B cell (primary cell): Measurements from ENCODE around the gene KPNB1. TPM values are rescaled to one million over a fixed set of nuclear protein-coding genes. Genes with fewer than 3 reads are reported as not detected.

Experiments used
- ATAC-seq: fragments of 200-7000 bp; cut with Tn5 transposase; one replicate; pipeline ENCODE4 v1.10.0; 2021; ENCODE audit warnings: low read depth, mild to moderate bottlenecking, moderate number of reproducible peaks, moderate library complexity
- CTCF ChIA-PET: fragments of 350-600 bp; sonication (Branson Sonifier 250); formaldehyde crosslinking; loops from one replicate; lab custom pipeline; 2021; ENCODE audit warnings: antibody characterized with exemption, inconsistent platforms; lab: Charles Lee
- POLR2A ChIA-PET: fragments of 350-600 bp; sonication (Branson Sonifier 250); formaldehyde crosslinking; loops from one replicate; lab custom pipeline; 2021; ENCODE audit warnings: antibody characterized with exemption; lab: Charles Lee
- DNase-seq: peaks from one replicate; pipeline ENCODE4 v3.0.0; 2013
- H2AFZ ChIP-seq: 2 replicates; pipeline ENCODE4 v1.6.1; 2012; ENCODE audit warnings: mild to moderate bottlenecking, low read depth, low read length; ENCODE audit not compliant: insufficient read depth, poor library complexity, severe bottlenecking
- H3K27ac ChIP-seq, 2 donors: 1 replicate in 1 of 2; 2 replicates in 1 of 2; pipeline ENCODE4 v1.5.1; 2012 to 2013; ENCODE audit warnings: low read length in 2 of 2, mild to moderate bottlenecking in 2 of 2, moderate library complexity in 1 of 2
- H3K27me3 ChIP-seq, 4 experiments: fragments of 200-600 bp in 1 of 4; sonication (generic) in 1 of 4; replicated peaks in 1 of 4; 1 replicate in 2 of 4; 2 replicates in 2 of 4; pipeline versions ENCODE4 v1.6.1 to v1.7.0; 2013 to 2016; ENCODE audit warnings: low read length in 3 of 4, mild to moderate bottlenecking in 2 of 4, mixed read lengths in 1 of 4, moderate library complexity in 1 of 4; ENCODE audit not compliant: insufficient read depth in 4 of 4, control insufficient read depth in 3 of 4; ENCODE audit errors: control extremely low read depth in 1 of 4
- H3K36me3 ChIP-seq, 2 experiments: replicated peaks in 1 of 2; 1 replicate in 1 of 2; 2 replicates in 1 of 2; pipeline versions ENCODE4 v1.6.1 to v1.7.1; 2013; ENCODE audit warnings: low read length in 1 of 2; ENCODE audit not compliant: insufficient read depth in 2 of 2, control insufficient read depth in 1 of 2; ENCODE audit errors: control extremely low read depth in 1 of 2, extremely low read depth in 1 of 2
- H3K4me1 ChIP-seq, 2 donors: fragments of 200-600 bp in 1 of 2; sonication (generic) in 1 of 2; 1 replicate in 1 of 2; 2 replicates in 1 of 2; pipeline versions ENCODE4 v1.5.1 to v1.6.1; 2013 to 2017; ENCODE audit warnings: low read length in 2 of 2; ENCODE audit not compliant: control insufficient read depth in 2 of 2, insufficient read depth in 2 of 2
- H3K4me2 ChIP-seq: replicated peaks from 2 replicates; pipeline ENCODE3; 2012; ENCODE audit warnings: mild to moderate bottlenecking, low read depth, low read length; ENCODE audit not compliant: poor library complexity, severe bottlenecking
- H3K4me3 ChIP-seq, 5 experiments: fragments of 200-600 bp in 1 of 5; sonication (generic) in 1 of 5; 1 replicate in 3 of 5; 2 replicates in 2 of 5; pipeline versions ENCODE4 v1.5.1 to v1.7.0; 2011 to 2016; ENCODE audit warnings: low read length in 4 of 5, mild to moderate bottlenecking in 4 of 5, low read depth in 2 of 5, control low read depth in 1 of 5, moderate library complexity in 1 of 5; ENCODE audit not compliant: insufficient read depth in 1 of 5; ENCODE audit errors: control extremely low read depth in 1 of 5, extremely low read depth in 1 of 5
- H3K79me2 ChIP-seq: fragments of 200-600 bp; sonication (generic); one replicate; pipeline ENCODE4 v1.6.0; 2016; ENCODE audit warnings: low read length; ENCODE audit not compliant: control insufficient read depth, insufficient read depth
- H3K9ac ChIP-seq: fragments of 200-600 bp; sonication (generic); 2 replicates; pipeline ENCODE4 v1.6.1; 2017; ENCODE audit warnings: mild to moderate bottlenecking, low read length, moderate library complexity
- H3K9me3 ChIP-seq, 3 donors: one replicate each; pipeline versions ENCODE4 v1.6.1 to v1.7.1; 2013; ENCODE audit warnings: low read length in 2 of 3; ENCODE audit not compliant: control insufficient read depth in 2 of 3, insufficient read depth in 1 of 3; ENCODE audit errors: control extremely low read depth in 1 of 3
- H4K20me1 ChIP-seq: 2 replicates; pipeline ENCODE4 v1.6.0; 2012; ENCODE audit warnings: mild to moderate bottlenecking, low read length; ENCODE audit not compliant: insufficient read depth, control insufficient read depth, poor library complexity, severe bottlenecking
- H3K27ac Mint-ChIP-seq: one replicate; pipeline ENCODE4 v1.8.0; 2021; ENCODE audit warnings: mixed read lengths
- H3K27me3 Mint-ChIP-seq: one replicate; pipeline ENCODE4 v1.8.0; 2021; ENCODE audit warnings: mixed read lengths
- H3K4me1 Mint-ChIP-seq: one replicate; pipeline ENCODE4 v1.8.0; 2021; ENCODE audit warnings: mixed read lengths
- H3K4me3 Mint-ChIP-seq: one replicate; pipeline ENCODE4 v1.8.0; 2021; ENCODE audit warnings: mixed read lengths
- H3K9me3 Mint-ChIP-seq: one replicate; pipeline ENCODE4 v1.8.0; 2022; ENCODE audit warnings: mixed read lengths; ENCODE audit not compliant: insufficient read depth
- EZH2 ChIP-seq: IDR thresholded peaks from 2 replicates; pipeline ENCODE4 v1.6.1; 2012; ENCODE audit warnings: borderline replicate concordance, low read depth, mild to moderate bottlenecking, moderate library complexity, low read length; ENCODE audit not compliant: insufficient read depth, poor library complexity, severe bottlenecking
- WGBS: methylation state at CpG from one replicate; pipeline ENCODE4 v1.1.5; 2013; ENCODE audit warnings: missing lambda C conversion rate; ENCODE audit not compliant: insufficient coverage; 5-methylcytosine and 5-hydroxymethylcytosine counted together
- intact Hi-C: fragments of 100-400 bp; cut with micrococcal nuclease; formaldehyde crosslinking; loops from one replicate; pipeline ENCODE4 v1.10.0; 2022
- polyA plus RNA-seq: library from polyadenylated mRNA; depleted of rRNA; stranded (reverse); fragments of >200 nt; gene quantifications from 2 replicates; pipeline ENCODE4 v1.2.3, GENCODE V29; 2012
- total RNA-seq, 2 donors: library from RNA; stranded (reverse); fragments of 120-200 nt in 1 of 2; gene quantifications; 1 replicate in 1 of 2; 2 replicates in 1 of 2; pipeline versions ENCODE4 v1.2.3 to v1.2.4, GENCODE V29; 2013 to 2022
- TF ChIP-seq, protein P1 (sequence below): fragments of 200-600 bp; IDR thresholded peaks from one replicate; pipeline ENCODE4 v1.8.0; 2022; ENCODE audit warnings: antibody characterized with exemption, mild to moderate bottlenecking

The KPNB1 gene
- total and polyA plus RNA-seq, 2 donors (not counting 1 experiment from before 2014, with no cell fraction given) = 60.6 to 278 TPM

GRCh38 chr17:47704116-47704515 lies 54.4 kb downstream of the KPNB1 start:
- 0% methylated on average over 6 of the region's 14 CpGs for WGBS
- intact Hi-C loops = no loop called here
- ChIA-PET CTCF (interaction anchor here (0.9 to 2.2 kb wide), 7 partner anchors 9 to 186 kb away, joined by 3 to 11 read pairs (median 5); partner anchors contain the start of gene TBX21), POLR2A (interaction anchor here (1.0 kb wide), 1 partner anchor 29 kb away, joined by 3 read pairs; the partner anchor contains the start of gene TBX21)
- Histone ChIP-seq H3K4me3 (peak overlapping the region in 2 of 5 experiments; percentile 19 to 56), H3K27me3 (no peaks in the 10 kb centered on the region), H3K36me3 (no peaks in the 10 kb centered on the region), H3K4me2 (peak overlapping the region; percentile 82), H3K79me2 (no peaks in the 10 kb centered on the region), H2AFZ (peak overlapping the region; percentile 1), H4K20me1 (peaks cover 2% of the 10 kb centered on the region), H3K4me1 (peaks cover 51 to 73% of the 10 kb centered on the region in 2 donors), H3K9me3 (no peaks in the 10 kb centered on the region), H3K27ac (peak overlapping the region; percentile 4 to 45), H3K9ac (peak overlapping the region; percentile 39)
- peak overlapping the region; percentile 80 for H3K27ac Mint-ChIP-seq
- peak overlapping the region; percentile 65 for H3K4me3 Mint-ChIP-seq
- ATAC-seq (peak; percentile 66), DNase-seq (peak; percentile 64)
- H3K4me1 Mint-ChIP-seq = peaks cover 66% of the 10 kb centered on the region
- H3K9me3 Mint-ChIP-seq = no peaks in the 10 kb centered on the region
- no peaks in the 10 kb centered on the region for H3K27me3 Mint-ChIP-seq
- TF ChIP-seq, protein P1, sequence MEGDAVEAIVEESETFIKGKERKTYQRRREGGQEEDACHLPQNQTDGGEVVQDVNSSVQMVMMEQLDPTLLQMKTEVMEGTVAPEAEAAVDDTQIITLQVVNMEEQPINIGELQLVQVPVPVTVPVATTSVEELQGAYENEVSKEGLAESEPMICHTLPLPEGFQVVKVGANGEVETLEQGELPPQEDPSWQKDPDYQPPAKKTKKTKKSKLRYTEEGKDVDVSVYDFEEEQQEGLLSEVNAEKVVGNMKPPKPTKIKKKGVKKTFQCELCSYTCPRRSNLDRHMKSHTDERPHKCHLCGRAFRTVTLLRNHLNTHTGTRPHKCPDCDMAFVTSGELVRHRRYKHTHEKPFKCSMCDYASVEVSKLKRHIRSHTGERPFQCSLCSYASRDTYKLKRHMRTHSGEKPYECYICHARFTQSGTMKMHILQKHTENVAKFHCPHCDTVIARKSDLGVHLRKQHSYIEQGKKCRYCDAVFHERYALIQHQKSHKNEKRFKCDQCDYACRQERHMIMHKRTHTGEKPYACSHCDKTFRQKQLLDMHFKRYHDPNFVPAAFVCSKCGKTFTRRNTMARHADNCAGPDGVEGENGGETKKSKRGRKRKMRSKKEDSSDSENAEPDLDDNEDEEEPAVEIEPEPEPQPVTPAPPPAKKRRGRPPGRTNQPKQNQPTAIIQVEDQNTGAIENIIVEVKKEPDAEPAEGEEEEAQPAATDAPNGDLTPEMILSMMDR = no peak
- no peak for TF ChIP-seq EZH2

GRCh38 chr17:47704736-47705135 lies 55.0 kb downstream of the KPNB1 start:
- no peaks in the 10 kb centered on the region for H3K9me3 Mint-ChIP-seq
- ChIA-PET POLR2A (interaction anchor here (1.0 kb wide), 1 partner anchor 28 kb away, joined by 3 read pairs; the partner anchor contains the start of gene TBX21), CTCF (interaction anchor here (1.0 to 2.2 kb wide), 6 partner anchors 10 to 185 kb away, joined by 3 to 11 read pairs (median 6); partner anchors contain the start of gene TBX21)
- peak overlapping the region; percentile 80 for H3K27ac Mint-ChIP-seq
- no peak for TF ChIP-seq EZH2
- TF ChIP-seq, protein P1 = no peak
- H3K79me2 ChIP-seq = no peaks in the 10 kb centered on the region
- H3K4me2 ChIP-seq = peak overlapping the region; percentile 82
- peak overlapping the region in 1 of 2 donors; percentile 4 for H3K27ac ChIP-seq
- H3K27me3 ChIP-seq = no peaks in the 10 kb centered on the region
- H3K36me3 ChIP-seq = no peaks in the 10 kb centered on the region
- 60% methylated on average over 5 of the region's 6 CpGs for WGBS
- intact Hi-C loops = no loop called here
- H3K27me3 Mint-ChIP-seq = no peaks in the 10 kb centered on the region
- no peak overlapping the region for H3K4me3 ChIP-seq
- no peak overlapping the region for H3K9ac ChIP-seq
- no peaks in the 10 kb centered on the region for H4K20me1 ChIP-seq
- peak overlapping the region; percentile 65 for H3K4me3 Mint-ChIP-seq
- DNase-seq (no peak), ATAC-seq (no peak)
- H3K4me1 Mint-ChIP-seq = peaks cover 64% of the 10 kb centered on the region
- H2AFZ ChIP-seq = no peak overlapping the region
- peaks cover 51 to 70% of the 10 kb centered on the region in 2 donors for H3K4me1 ChIP-seq
- H3K9me3 ChIP-seq = no peaks in the 10 kb centered on the region
